NCI-H187 (cell line): ENCODE data around the gene MED17.
"Not testable (repeated sequence)": the region's sequence is repeated elsewhere in the genome, so short reads cannot be mapped to it uniquely, and the experiment has no call there.

ENCODE experiments used
- DNase-seq, 2 experiments: peaks; one replicate each; lab custom pipeline; 2025; lab: John Stamatoyannopoulos, UW

The MED17 gene

GRCh38 chr11:93757924-93758865 lies 25.9 kb upstream of the MED17 start:
- DNase-seq, result no peak

- not testable (repeated sequence) for DNase-seq
Measured at GRCh38 chr11:93759123-93759522, 25.0 kb upstream of the MED17 start.

DNA sequence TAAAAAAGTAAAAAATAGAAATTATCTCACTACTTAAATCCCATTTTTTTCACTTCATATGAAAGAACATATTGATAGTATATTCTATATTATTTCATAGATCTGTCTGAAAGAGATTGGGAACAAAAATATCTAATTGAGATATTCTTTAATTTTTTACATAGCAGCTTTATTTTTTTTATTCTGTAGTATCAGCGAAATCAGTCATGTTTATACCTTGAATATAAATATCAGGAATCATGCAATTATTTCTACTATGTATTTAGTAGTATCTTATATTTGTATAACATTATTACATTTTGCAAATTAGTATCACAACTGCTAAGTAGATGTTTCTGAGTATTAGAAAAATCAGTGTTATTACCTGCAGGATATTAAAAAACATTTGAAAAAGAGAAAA lies 22.2 kb upstream of the MED17 start:
- no peak for DNase-seq

DNA sequence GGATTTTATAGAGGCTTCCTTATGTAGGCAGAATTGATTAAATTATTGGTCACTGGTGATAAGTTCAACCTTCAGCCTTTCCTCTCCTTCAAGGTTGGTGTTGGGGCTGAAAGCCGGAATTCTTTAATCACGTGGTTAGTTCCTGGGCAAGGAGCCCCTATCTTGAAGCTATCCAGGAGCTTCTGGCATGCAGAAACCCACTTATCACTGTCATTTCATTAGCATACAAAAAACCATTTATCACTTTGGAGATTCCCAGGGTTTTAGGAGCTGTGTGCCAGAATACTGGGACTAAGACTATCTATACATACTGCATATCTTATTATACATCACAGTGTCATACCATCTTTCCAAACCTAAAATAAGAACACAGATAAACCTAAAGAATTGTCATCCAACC lies 18.5 kb upstream of the MED17 start:
- DNase-seq, result no peak

DNA sequence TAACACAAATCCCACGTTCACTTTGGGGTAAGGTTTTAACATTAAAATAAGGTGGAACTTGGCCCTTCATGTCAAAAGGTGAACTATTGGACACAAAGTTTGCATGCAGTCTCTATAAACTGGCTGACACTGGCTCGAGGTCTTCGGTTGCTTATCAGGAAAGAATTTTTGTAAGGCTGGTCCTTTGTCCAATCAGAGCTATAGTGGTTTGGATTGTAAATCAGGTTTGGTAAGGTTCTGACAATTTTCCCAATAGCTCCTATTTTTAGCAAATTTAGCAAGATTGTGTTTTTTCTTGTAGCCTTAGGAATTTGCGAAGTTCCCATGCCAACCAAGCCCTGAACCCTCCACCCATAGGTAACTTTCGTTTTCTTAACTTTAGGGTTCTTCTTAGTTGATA lies 17.6 kb upstream of the MED17 start:
- no peak for DNase-seq

- DNase-seq, result no peak
Measured at GRCh38 chr11:93767018-93767417, 17.1 kb upstream of the MED17 start.

- DNase-seq, result no peak
Measured at GRCh38 chr11:93770160-93770559, 13.9 kb upstream of the MED17 start.

- DNase-seq, result no peak
Measured at GRCh38 chr11:93772123-93772522, 12.0 kb upstream of the MED17 start.

DNA sequence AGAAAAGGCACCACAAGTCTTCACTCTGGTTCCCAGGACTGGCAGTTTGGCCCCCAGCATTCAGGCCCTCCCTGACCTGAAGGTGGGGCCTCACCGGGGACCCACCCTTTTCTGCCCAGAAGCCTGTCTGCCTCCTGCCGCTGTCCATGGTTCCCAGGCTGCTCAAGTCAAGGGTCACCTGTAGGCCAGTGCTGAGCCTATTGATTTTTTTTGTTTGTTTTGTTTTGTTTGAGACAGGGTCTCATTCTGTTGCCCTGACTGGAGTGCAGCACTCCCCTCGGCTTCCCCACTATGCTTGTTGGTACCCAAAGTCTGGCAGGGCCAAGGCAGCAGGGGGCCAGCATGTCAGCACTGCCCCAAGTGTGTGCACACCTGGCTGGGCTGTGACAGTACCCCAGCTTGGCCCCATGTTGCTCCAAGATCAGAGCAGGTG lies 11.0 kb upstream of the MED17 start:
- no peak for DNase-seq

DNA sequence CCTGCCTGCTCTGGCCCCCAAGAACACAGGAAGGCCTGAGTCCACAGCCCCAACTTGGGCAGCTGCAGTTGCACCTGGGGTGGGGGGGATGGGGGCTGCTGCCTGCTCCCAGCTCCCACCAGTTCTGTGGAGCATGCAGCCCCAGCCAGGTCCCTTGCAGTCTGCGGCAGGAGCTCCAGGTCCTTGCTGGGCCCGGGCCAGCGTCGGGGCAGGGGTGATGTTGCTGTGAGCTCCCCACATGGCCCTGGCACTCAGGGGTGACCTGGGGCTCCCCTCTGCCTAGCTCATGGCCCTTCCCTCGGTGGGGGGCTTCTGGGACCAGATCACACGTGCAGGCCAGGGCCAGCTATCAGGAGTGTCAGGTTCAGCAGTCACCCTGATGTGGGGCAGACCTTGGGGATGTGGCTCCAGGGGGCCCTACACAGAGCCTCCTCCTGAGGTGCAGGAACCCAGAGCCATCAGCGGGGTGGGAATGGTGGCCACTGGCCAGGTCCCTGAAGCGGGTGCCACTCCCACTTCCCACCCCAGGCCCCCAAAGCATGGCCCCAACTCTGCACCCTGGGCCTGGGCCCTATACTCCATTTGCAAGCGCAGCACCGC lies 10.4 kb upstream of the MED17 start:
- DNase-seq, result no peak

- not testable (repeated sequence) for DNase-seq
Measured at GRCh38 chr11:93774560-93774959, 9.5 kb upstream of the MED17 start.

- no peak for DNase-seq
Measured at GRCh38 chr11:93775289-93775688, 8.8 kb upstream of the MED17 start.

GRCh38 chr11:93783362-93783761 lies 720 bp upstream of the MED17 start:
- no peak for DNase-seq

- DNase-seq, result no peak
Measured at GRCh38 chr11:93783765-93784144, 327 bp upstream of the MED17 start.

DNA sequence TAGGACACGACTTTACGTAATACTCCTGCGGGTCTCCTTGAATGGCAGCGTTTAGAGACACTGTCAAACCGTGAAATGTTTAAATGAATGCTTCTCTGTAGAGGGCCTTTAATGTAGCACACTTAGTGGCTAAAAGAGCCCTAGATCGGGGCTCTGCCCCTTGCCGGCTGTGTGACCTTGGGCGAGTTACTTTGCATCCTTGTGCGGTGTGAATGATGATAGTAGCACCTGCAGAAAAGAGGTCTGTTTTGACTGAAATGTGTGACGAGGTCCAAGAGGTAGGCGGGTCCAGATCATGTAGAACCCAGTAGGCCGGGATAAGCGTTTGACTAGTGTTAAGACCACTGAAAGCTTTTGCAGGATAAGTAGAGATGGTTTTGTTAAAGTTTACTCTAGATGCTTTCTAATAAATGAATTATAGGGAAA lies 866 bp downstream of the MED17 start:
- DNase-seq, result no peak

DNA sequence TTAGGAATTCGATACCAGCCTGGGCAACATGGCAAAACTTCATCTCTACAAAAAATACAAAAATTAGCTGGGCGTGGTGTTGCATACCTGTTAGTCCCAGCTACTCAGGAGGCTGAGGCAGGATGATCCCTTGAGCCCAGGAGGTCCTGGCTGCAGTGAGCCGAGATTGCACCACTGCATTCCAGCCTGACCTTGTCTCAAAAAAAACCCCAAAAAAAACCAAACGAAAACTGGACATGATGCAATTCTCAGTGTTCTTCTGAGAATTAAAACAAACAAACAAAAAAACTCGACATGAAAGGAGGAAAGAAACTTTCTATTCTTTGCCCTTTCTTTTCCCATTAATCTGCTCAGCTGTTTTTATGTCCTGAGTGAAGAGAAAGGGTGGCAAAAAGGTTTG lies 7.4 kb downstream of the MED17 start:
- no peak for DNase-seq

- no peak for DNase-seq
Measured at GRCh38 chr11:93796441-93797231, 12.6 kb downstream of the MED17 start.

GRCh38 chr11:93801366-93801765 lies 17.3 kb downstream of the MED17 start:
- no peak for DNase-seq

DNA sequence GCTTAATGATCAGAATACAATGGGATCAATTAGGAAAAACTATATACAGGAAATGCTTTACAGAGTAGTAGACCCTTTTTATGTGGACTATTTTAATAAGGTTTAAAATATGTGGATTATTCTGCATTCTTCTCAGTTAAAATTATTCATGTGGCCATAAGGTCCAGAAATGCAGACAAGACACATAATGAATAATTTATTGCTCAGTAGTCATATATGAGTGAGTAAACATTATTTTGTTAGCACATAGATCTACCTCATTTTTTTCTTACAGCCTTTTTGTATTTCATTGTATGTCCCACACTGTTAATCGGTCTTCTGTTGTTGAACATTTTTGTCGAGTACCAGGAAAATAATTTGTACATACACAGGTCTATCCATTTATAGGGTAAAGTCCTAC lies 20.8 kb downstream of the MED17 start:
- no peak for DNase-seq

DNA sequence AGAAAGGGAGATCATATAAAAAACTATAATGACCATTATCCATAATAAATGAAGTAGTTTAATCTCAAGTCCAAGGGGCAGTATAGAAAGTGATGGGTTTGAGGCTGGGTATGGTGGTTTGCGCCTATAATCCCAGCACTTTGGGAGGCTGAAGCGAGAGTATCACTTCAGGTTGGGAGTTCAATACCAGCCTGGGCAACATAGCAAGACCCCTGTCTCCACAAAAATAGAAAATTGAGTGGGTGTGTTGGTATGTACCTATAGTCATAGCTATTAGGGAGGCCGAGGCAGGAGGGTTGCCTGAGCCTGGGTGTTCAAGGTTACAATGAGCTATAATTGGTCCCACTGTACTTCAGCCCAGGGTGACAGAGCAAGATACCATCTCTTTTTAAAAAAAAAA lies 23.9 kb downstream of the MED17 start:
- no peak for DNase-seq

- DNase-seq, result no peak
Measured at GRCh38 chr11:93813974-93814373, 29.9 kb downstream of the MED17 start.

DNA sequence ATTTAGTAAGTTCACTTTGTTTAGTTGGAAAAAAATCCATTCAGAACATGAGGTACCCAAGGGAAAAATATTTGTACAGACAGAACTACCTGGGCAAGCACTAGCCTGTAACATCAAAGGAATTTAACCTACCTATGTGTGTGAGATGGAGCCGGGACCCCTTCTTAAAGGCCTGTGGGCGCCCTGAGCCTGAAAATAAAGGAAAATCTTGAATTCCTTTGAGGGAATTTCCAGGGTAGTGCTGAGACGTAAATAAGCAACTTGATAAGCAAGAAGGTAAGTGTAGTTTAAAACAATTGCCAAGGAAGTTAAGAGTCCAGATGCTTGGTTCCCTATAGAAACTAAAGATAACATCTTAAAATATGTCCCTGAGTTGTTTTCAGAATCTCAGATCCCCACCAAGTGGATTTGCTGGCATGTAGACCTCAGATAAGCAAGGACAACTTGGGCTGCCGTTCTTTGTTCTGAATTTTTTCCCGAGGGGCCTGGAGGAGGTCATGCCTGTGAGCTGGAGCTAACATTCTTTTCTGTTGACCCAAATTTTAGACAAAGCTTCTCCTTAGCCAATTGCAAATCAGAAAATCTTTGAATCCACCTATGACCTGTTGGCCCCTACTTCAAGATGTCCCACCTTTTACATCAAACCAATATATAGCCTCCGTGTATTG lies 31.0 kb downstream of the MED17 start:
- no peak for DNase-seq
